GM12878 (cell line): ENCODE data around the gene PHACTR3. TPM values are rescaled to one million over a fixed set of nuclear protein-coding genes. Genes with fewer than 3 reads are reported as not detected.

Experiments
- ATAC-seq: fragments of 200-7000 bp; cut with Tn5 transposase; 3 replicates; pipeline ENCODE4 v1.9.1; 2020; ENCODE audit warnings: mild to moderate bottlenecking, moderate library complexity
- BruUV-seq: library from RNA; stranded (reverse); fragments of 400-500 nt; replicated peaks from 2 replicates; lab custom pipeline; 2021; lab: Mats Ljungman, UMichigan
- CTCF ChIA-PET: fragments of 300-600 bp; sonication (Branson Sonifier 250); formaldehyde crosslinking; extraction: SDS; loops from one replicate; lab custom pipeline; 2021; ENCODE audit warnings: inconsistent platforms; lab: Yijun Ruan, JAX
- POLR2A ChIA-PET: fragments of 350-600 bp; formaldehyde crosslinking; extraction: SDS; loops from one replicate; lab custom pipeline; 2021; ENCODE audit warnings: inconsistent platforms; lab: Charles Lee
- RAD21 ChIA-PET: fragments of 300-600 bp; sonication (Branson Sonifier 250); formaldehyde crosslinking; loops from one replicate; lab custom pipeline; 2023; ENCODE audit warnings: antibody characterized with exemption; ENCODE audit not compliant: unreplicated experiment; lab: Charles Lee
- SMC1A ChIA-PET: fragments of 300-600 bp; sonication (Branson Sonifier 250); formaldehyde crosslinking; loops from one replicate; lab custom pipeline; 2023; ENCODE audit not compliant: unreplicated experiment, uncharacterized antibody; lab: Charles Lee
- DNase-seq: peaks from one replicate; pipeline ENCODE4 v3.0.0-alpha.2; 2011; ENCODE audit warnings: low read depth, low spot score
- FAIRE-seq: peaks from 3 replicates; lab custom pipeline; 2011; peaks lifted over from hg19 to GRCh38; lab: Jason Lieb, UNC
- H2AFZ ChIP-seq: 2 replicates; pipeline ENCODE4 v1.6.0; 2011; ENCODE audit warnings: low read depth, low read length, control low read depth; ENCODE audit not compliant: control insufficient read depth
- H3K27ac ChIP-seq: 2 replicates; pipeline ENCODE4 v1.5.1; 2011; ENCODE audit warnings: control low read depth; ENCODE audit not compliant: control insufficient read depth, insufficient read depth
- H3K27me3 ChIP-seq, 2 experiments: replicated peaks in 1 of 2; 2 replicates each; pipeline versions ENCODE4 v1.6.0 to v1.6.1; 2011; ENCODE audit warnings: low read length in 1 of 2; ENCODE audit not compliant: control insufficient read depth in 2 of 2, insufficient read depth in 2 of 2
- H3K36me3 ChIP-seq, 2 experiments: 2 replicates each; pipeline ENCODE4 v1.5.1; 2011; ENCODE audit warnings: low read length in 1 of 2; ENCODE audit not compliant: control insufficient read depth in 2 of 2, insufficient read depth in 2 of 2
- H3K4me1 ChIP-seq: 2 replicates; pipeline ENCODE4 v1.6.1; 2011; ENCODE audit warnings: mild to moderate bottlenecking, low read length, moderate library complexity, mixed read lengths; ENCODE audit not compliant: control insufficient read depth, insufficient read depth
- H3K4me2 ChIP-seq: 2 replicates; pipeline ENCODE4 v1.6.0; 2011; ENCODE audit warnings: control low read depth; ENCODE audit not compliant: control insufficient read depth, insufficient read depth
- H3K4me3 ChIP-seq: fragments of 200-600 bp; sonication (generic); 2 replicates; pipeline ENCODE4 v1.5.1; 2016
- H3K79me2 ChIP-seq: 2 replicates; pipeline ENCODE4 v1.6.0; 2011; ENCODE audit warnings: low read length; ENCODE audit not compliant: control insufficient read depth, insufficient read depth
- H3K9ac ChIP-seq: 2 replicates; pipeline ENCODE4 v1.8.0; 2011; ENCODE audit warnings: low read length, control low read depth, mixed read lengths; ENCODE audit not compliant: control insufficient read depth, insufficient read depth
- H3K9me3 ChIP-seq: replicated peaks from 3 replicates; pipeline ENCODE4 v1.5.1; 2011; ENCODE audit warnings: mild to moderate bottlenecking, low read length; ENCODE audit not compliant: control insufficient read depth, insufficient read depth
- H4K20me1 ChIP-seq: 2 replicates; pipeline ENCODE4 v1.6.0; 2011; ENCODE audit not compliant: control insufficient read depth, insufficient read depth
- ATF2 ChIP-seq: IDR thresholded peaks from 2 replicates; pipeline ENCODE4 v1.6.1; 2012; ENCODE audit warnings: low read length, inconsistent platforms
- CHD1 ChIP-seq: IDR thresholded peaks from 2 replicates; pipeline ENCODE4 v1.6.1; 2012; ENCODE audit warnings: low read depth, low read length, improper control_type of control experiment
- KLF5 ChIP-seq: fragments of 450-650 bp; IDR thresholded peaks from 2 replicates; pipeline ENCODE4 v1.6.1; 2014; ENCODE audit warnings: mild to moderate bottlenecking; ENCODE audit not compliant: partially characterized antibody
- MYB ChIP-seq: fragments of 150-350 bp; IDR thresholded peaks from 2 replicates; pipeline ENCODE4 v1.6.1; 2014; ENCODE audit warnings: mild to moderate bottlenecking, low read depth, low read length, borderline replicate concordance
- SREBF2 ChIP-seq: IDR thresholded peaks from 2 replicates; pipeline ENCODE4 v1.6.1; 2012; ENCODE audit warnings: mild to moderate bottlenecking, low read length
- TCF3 ChIP-seq: IDR thresholded peaks from 2 replicates; pipeline ENCODE4 v1.6.1; 2012; ENCODE audit warnings: low read depth, mild to moderate bottlenecking, low read length, borderline replicate concordance; ENCODE audit not compliant: insufficient read depth
- ZNF274 ChIP-seq: IDR thresholded peaks from one replicate; pipeline ENCODE4 v1.8.0; 2011; ENCODE audit not compliant: insufficient read length, insufficient read depth
- WGBS: methylation state at CpG from one replicate; pipeline ENCODE4 v1.1.6; 2016; ENCODE audit warnings: low lambda C conversion rate; ENCODE audit not compliant: insufficient replicate concordance, insufficient coverage; ENCODE audit errors: missing lambda C conversion rate; 5-methylcytosine and 5-hydroxymethylcytosine counted together
- in situ Hi-C: fragments of 300-500 bp; cut with MboI; formaldehyde crosslinking; loops from 9 replicates; pipeline ENCODE4 v1.14.3; 2018; ENCODE audit warnings: mixed read lengths
- intact Hi-C: fragments of 100-400 bp; cut with micrococcal nuclease; formaldehyde crosslinking; loops from one replicate; pipeline ENCODE4 v1.14.2; 2022; ENCODE audit not compliant: unreplicated experiment
- polyA plus RNA-seq, 11 experiments: library from polyadenylated mRNA; depleted of rRNA in 4 of 11; unstranded in 6 of 11; stranded (reverse) in 5 of 11; fragments of >200 nt; fragmentation: Nextera tagmentation in 4 of 11; fragmentation: Illumina TruSeq in 1 of 11; extraction: Ambion mirVana in 4 of 11; extraction: Trizol in 1 of 11; gene quantifications; 1 replicate in 1 of 11; 2 replicates in 10 of 11; pipeline versions ENCODE4 v1.2.1 to v1.2.3, GENCODE V29; 2011 to 2016; ENCODE audit warnings: inconsistent platforms in 2 of 11, missing spikeins in 2 of 11, low read depth in 1 of 11
- total RNA-seq, 4 experiments: library from RNA; depleted of rRNA in 3 of 4; stranded (reverse); fragments of >200 nt in 3 of 4; fragmentation: Illumina TruSeq in 1 of 4; extraction: Trizol in 1 of 4; gene quantifications; 2 replicates each; pipeline versions ENCODE4 v1.2.1 to v1.2.3, GENCODE V29; 2013 to 2021

PHACTR3 gene
- total and polyA plus RNA-seq, 10 of the 15 experiments (the other 5 are each of a cell fraction or from before 2014, with no cell fraction given): 0.17 to 2.7 (median 0.27) TPM; not detected in 1

- no peak for TF ChIP-seq TCF3
- no peak for TF ChIP-seq ATF2
- TF ChIP-seq KLF5: no peak
- TF ChIP-seq SREBF2: no peak
These were observed 200.0 kb downstream of the PHACTR3 start (continued) for GRCh38 chr20:59804347-59804746.

GRCh38 chr20:59804871-59805665, 200.7 kb downstream of the PHACTR3 start:
- in situ Hi-C loops: loop anchor here (25.0 kb wide), 1 partner anchor 1243 kb away; no protein-coding TSS in a partner anchor
- ChIA-PET SMC1A (no interaction called here), POLR2A (no interaction called here)
- H3K27me3 ChIP-seq: no peaks in the 10 kb centered on the region; a peak in 3 of 4 replicates
- no peak overlapping the region for H3K9ac ChIP-seq
- no peak for FAIRE-seq
- TF ChIP-seq MYB (no peak), ZNF274 (no peak), CHD1 (no peak)
- TF ChIP-seq, all 136 proteins: peak for 0
- DNase-seq (no peak), ATAC-seq (no peak)
- intact Hi-C loops: no loop called here
- Histone ChIP-seq H2AFZ (no peak overlapping the region), H3K9me3 (no peaks in the 10 kb centered on the region; the same call in 2 of the 3 replicates), H3K79me2 (no peaks in the 10 kb centered on the region), H3K4me1 (no peaks in the 10 kb centered on the region), H3K27ac (no peak overlapping the region), H3K4me3 (no peak overlapping the region), H3K4me2 (no peak overlapping the region), H4K20me1 (no peaks in the 10 kb centered on the region), H3K36me3 (no peaks in the 10 kb centered on the region)
- RAD21 ChIA-PET: no interaction called here
- BruUV-seq: no TSS peak
- WGBS: 51% methylated on average over 9 of the region's 9 CpGs
- CTCF ChIA-PET: no interaction called here
